ENCODE results near the gene PTP4A1. TPM values are rescaled to one million over a fixed set of nuclear protein-coding genes. Genes with fewer than 3 reads are reported as not detected.
"Not testable (repeated sequence)": the region's sequence is repeated elsewhere in the genome, so short reads cannot be mapped to it uniquely, and the experiment has no call there.

The PTP4A1 gene
- total RNA-seq, 1 experiment from 2014 or later: 23.9 TPM

GRCh38 chr6:63582579-63583231 is 10.4 kb downstream of the PTP4A1 start:
- DNase-seq (ENCODE audit: low spot score): no peak

- no peak for DNase-seq (ENCODE audit: low spot score)
Measured at GRCh38 chr6:63584125-63584514, 11.8 kb downstream of the PTP4A1 start.

- DNase-seq (ENCODE audit: low spot score): no peak
Measured at GRCh38 chr6:63584566-63584965, 12.3 kb downstream of the PTP4A1 start.

GRCh38 chr6:63585652-63586051 is 13.4 kb downstream of the PTP4A1 start:
- DNase-seq (ENCODE audit: low spot score): not testable (repeated sequence)

- DNase-seq (ENCODE audit: low spot score): no peak
Measured at GRCh38 chr6:63589952-63590411, 17.7 kb downstream of the PTP4A1 start.

GRCh38 chr6:63592886-63593285 is 20.6 kb downstream of the PTP4A1 start:
- DNase-seq (ENCODE audit: low spot score): no peak

GRCh38 chr6:63597141-63598048 is 25.1 kb downstream of the PTP4A1 start:
- no peak for DNase-seq (ENCODE audit: low spot score)

- peak; percentile 86 for DNase-seq (ENCODE audit: low spot score)
Measured at GRCh38 chr6:63598049-63599036, 26.1 kb downstream of the PTP4A1 start.

- no peak for DNase-seq (ENCODE audit: low spot score)
Measured at GRCh38 chr6:63599243-63599642, 27.0 kb downstream of the PTP4A1 start.

- no peak for DNase-seq (ENCODE audit: low spot score)
Measured at GRCh38 chr6:63600136-63600535, 27.9 kb downstream of the PTP4A1 start.

GRCh38 chr6:63609231-63609630 is 37.0 kb downstream of the PTP4A1 start:
- DNase-seq (ENCODE audit: low spot score): no peak

GRCh38 chr6:63610944-63611343 is 38.7 kb downstream of the PTP4A1 start:
- no peak for DNase-seq (ENCODE audit: low spot score)

- no peak for DNase-seq (ENCODE audit: low spot score)
Measured at GRCh38 chr6:63611560-63611959, 39.3 kb downstream of the PTP4A1 start.

GRCh38 chr6:63615590-63615989 is 43.3 kb downstream of the PTP4A1 start:
- no peak for DNase-seq (ENCODE audit: low spot score)

Small RNA genes within 50 kb of the gene (small RNA-seq; reads per million reads assigned to genes)
- gene AL513043.1: not detected

Other genes starting within 250 kb of the PTP4A1 start
- 24.3 and 25.0 TPM in 2 replicates for gene PHF3, start 63.3 kb downstream of the PTP4A1 start, total RNA-seq (2014; rRNA removed; shearing (Covaris generic))